ENCODE data around the gene DOCK2.

DNA sequence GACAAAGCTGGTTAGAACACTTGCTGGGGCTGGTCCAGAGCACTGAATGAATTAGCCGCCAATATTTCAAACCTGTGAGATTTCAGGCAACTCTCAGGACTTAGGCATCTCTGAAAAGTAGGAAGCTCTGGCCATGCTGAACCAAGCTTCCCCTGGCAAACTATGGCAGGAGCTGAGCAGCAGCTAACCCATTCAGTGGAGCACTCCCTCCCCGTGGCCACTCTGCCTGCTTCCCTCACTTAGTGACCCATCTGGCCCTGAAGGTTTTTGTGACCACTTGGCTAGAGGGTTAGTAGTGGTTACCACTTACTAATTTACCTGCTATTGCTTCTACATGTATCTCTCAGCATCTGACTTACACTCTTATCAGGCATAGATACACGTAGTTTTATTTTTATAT is 494.2 kb downstream of the DOCK2 start:
- TF ChIP-seq, protein P1, sequence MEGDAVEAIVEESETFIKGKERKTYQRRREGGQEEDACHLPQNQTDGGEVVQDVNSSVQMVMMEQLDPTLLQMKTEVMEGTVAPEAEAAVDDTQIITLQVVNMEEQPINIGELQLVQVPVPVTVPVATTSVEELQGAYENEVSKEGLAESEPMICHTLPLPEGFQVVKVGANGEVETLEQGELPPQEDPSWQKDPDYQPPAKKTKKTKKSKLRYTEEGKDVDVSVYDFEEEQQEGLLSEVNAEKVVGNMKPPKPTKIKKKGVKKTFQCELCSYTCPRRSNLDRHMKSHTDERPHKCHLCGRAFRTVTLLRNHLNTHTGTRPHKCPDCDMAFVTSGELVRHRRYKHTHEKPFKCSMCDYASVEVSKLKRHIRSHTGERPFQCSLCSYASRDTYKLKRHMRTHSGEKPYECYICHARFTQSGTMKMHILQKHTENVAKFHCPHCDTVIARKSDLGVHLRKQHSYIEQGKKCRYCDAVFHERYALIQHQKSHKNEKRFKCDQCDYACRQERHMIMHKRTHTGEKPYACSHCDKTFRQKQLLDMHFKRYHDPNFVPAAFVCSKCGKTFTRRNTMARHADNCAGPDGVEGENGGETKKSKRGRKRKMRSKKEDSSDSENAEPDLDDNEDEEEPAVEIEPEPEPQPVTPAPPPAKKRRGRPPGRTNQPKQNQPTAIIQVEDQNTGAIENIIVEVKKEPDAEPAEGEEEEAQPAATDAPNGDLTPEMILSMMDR (IDR thresholded peaks at IDR 0.05), result no peak
- no peak for TF ChIP-seq EZH2 (IDR thresholded peaks at IDR 0.05; ENCODE audit: borderline replicate concordance, insufficient read depth, low read depth, low read length, poor library complexity, severe bottlenecking)
